ENCODE results near the gene RAB1A. TPM values are rescaled to one million over a fixed set of nuclear protein-coding genes. Genes with fewer than 3 reads are reported as not detected.

The RAB1A gene
- polyA plus RNA-seq, 1 donor (not counting 4 experiments of a cell fraction or from before 2014, with no cell fraction given), result 274 TPM

DNA sequence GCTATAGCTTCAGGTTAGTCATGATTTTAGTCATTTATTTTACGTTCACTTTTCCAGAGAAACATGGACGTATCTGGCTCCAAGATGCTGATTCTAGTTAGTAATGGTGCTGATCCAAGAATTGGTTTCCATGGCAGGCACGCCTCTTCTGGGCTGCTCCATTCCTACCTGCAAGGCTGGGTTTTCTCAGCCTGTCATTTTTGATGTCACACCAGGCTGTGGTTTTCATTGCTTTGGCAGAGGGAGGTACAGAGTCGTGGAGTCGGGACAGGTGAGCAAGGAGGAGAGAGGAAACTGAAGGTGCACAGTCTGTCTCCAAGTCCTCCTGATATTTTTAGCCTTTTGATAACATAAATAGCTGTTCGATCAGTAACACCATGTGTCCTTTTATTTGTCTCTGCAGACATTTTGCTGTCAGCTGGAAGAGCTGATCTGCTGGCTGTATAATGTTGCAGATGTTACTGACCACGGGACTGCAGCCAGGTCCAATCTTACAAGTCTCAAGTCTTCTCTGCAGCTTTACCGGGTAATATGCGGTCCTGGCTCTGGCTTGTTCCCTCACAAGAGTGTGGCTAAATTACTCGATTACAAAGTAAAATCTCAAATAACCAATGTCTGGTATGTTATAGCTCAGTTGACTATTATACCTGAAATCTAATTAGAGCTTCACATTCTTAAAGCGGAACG lies 55.9 kb downstream of the RAB1A start:
- Histone ChIP-seq H3K36me3 (ENCODE audit: control insufficient read depth in 2 of 2, extremely low read depth in 1 of 2, insufficient read depth in 2 of 2, low read length in 2 of 2) (peaks cover 13 to 34% of the 10 kb centered on the region in 2 experiments), H4K20me1 (ENCODE audit: control insufficient read depth, extremely low read depth, insufficient read depth, low read length) (peaks cover 5% of the 10 kb centered on the region), H3K4me1 (ENCODE audit: control insufficient read depth, extremely low read depth, insufficient read depth, low read length) (peaks cover 43% of the 10 kb centered on the region), H3K9me1 (ENCODE audit: control insufficient read depth, extremely low read depth, insufficient read depth, low read length) (peaks cover 4% of the 10 kb centered on the region), H3K9me3 (ENCODE audit: control insufficient read depth, low read depth, low read length) (no peaks in the 10 kb centered on the region), H3K27me3 (ENCODE audit: control insufficient read depth, extremely low read depth, insufficient read depth, low read length) (no peaks in the 10 kb centered on the region), H3K27ac (ENCODE audit: control insufficient read depth, insufficient read depth, low read length) (no peak overlapping the region), H3K4me2 (ENCODE audit: control insufficient read depth, extremely low read depth, insufficient read depth, low read depth, low read length) (no peak overlapping the region), H3K9ac (ENCODE audit: control insufficient read depth, extremely low read depth, insufficient read depth, low read length) (no peak overlapping the region), H3K4me3 (ENCODE audit: control insufficient read depth in 2 of 3, extremely low read depth in 1 of 3, insufficient read depth in 2 of 3, low read depth in 1 of 3, low read length in 3 of 3) (no peak overlapping the region), H3K79me2 (ENCODE audit: control insufficient read depth, insufficient read depth, low read length) (no peaks in the 10 kb centered on the region), H2AFZ (ENCODE audit: control insufficient read depth, low read length) (no peak overlapping the region)
- no peak for TF ChIP-seq EZH2 (IDR thresholded peaks at IDR 0.05; ENCODE audit: low read length)
- TF ChIP-seq, protein P1, sequence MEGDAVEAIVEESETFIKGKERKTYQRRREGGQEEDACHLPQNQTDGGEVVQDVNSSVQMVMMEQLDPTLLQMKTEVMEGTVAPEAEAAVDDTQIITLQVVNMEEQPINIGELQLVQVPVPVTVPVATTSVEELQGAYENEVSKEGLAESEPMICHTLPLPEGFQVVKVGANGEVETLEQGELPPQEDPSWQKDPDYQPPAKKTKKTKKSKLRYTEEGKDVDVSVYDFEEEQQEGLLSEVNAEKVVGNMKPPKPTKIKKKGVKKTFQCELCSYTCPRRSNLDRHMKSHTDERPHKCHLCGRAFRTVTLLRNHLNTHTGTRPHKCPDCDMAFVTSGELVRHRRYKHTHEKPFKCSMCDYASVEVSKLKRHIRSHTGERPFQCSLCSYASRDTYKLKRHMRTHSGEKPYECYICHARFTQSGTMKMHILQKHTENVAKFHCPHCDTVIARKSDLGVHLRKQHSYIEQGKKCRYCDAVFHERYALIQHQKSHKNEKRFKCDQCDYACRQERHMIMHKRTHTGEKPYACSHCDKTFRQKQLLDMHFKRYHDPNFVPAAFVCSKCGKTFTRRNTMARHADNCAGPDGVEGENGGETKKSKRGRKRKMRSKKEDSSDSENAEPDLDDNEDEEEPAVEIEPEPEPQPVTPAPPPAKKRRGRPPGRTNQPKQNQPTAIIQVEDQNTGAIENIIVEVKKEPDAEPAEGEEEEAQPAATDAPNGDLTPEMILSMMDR (optimal IDR thresholded peaks at IDR 0.05 in 1 of 3, IDR thresholded peaks at IDR 0.05 in 1 of 3, conservative IDR thresholded peaks at IDR 0.05 in 1 of 3; ENCODE audit: extremely low read depth in 1 of 3, insufficient read depth in 2 of 3, low read length in 3 of 3), result no peak
- DNase-seq (ENCODE audit: low read depth, low spot score) (no peak), FAIRE-seq (no peak)
- dilution Hi-C loops (cut with MboI; ENCODE audit: extremely low pct_ligation_motif_present, low sequenced_read_pairs), result no loop called here

DNA sequence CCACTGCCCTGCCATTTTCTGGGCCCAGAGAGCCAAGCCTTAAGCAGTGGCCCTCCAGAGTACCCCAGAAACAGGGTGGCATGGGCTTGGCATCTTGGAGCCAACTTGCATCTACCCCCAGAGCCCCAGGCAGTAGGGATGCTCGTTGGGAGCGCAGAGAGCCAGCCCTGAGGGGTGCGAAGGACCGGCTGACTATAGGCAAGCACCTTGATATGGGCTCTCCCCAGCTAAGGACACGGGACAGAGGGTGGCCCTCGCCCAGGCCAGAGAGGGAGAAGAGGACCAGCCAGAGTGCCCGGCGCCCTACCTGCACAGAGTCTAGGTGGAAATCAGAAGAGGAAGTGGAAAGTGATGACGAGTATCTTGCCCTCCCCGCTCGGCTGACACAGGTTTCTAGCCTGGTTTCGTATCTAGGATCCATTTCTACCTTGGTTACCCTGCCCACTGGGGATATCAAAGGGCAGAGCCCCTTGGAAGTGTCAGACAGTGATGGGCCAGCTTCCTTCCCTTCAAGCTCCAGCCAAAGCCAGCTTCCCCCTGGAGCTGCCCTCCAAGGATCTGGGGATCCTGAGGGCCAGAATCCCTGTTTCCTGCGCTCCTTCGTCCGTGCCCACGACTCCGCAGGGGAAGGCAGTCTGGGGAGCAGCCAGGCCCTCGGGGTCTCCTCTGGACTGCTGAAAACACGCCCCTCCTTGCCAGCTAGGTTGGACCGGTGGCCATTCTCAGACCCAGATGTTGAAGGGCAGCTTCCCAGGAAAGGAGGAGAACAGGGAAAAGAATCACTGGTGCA lies 57.5 kb downstream of the RAB1A start:
- Histone ChIP-seq H3K4me2 (ENCODE audit: control insufficient read depth, extremely low read depth, insufficient read depth, low read depth, low read length) (no peak overlapping the region), H3K9me3 (ENCODE audit: control insufficient read depth, low read depth, low read length) (no peaks in the 10 kb centered on the region), H3K79me2 (ENCODE audit: control insufficient read depth, insufficient read depth, low read length) (no peaks in the 10 kb centered on the region), H3K27ac (ENCODE audit: control insufficient read depth, insufficient read depth, low read length) (no peak overlapping the region), H3K9me1 (ENCODE audit: control insufficient read depth, extremely low read depth, insufficient read depth, low read length) (peaks cover 4% of the 10 kb centered on the region), H3K4me3 (ENCODE audit: control insufficient read depth in 2 of 3, extremely low read depth in 1 of 3, insufficient read depth in 2 of 3, low read depth in 1 of 3, low read length in 3 of 3) (no peak overlapping the region), H3K4me1 (ENCODE audit: control insufficient read depth, extremely low read depth, insufficient read depth, low read length) (peaks cover 54% of the 10 kb centered on the region), H3K27me3 (ENCODE audit: control insufficient read depth, extremely low read depth, insufficient read depth, low read length) (no peaks in the 10 kb centered on the region), H3K36me3 (ENCODE audit: control insufficient read depth in 2 of 2, extremely low read depth in 1 of 2, insufficient read depth in 2 of 2, low read length in 2 of 2) (peaks cover 7 to 22% of the 10 kb centered on the region in 2 experiments), H2AFZ (ENCODE audit: control insufficient read depth, low read length) (no peak overlapping the region), H4K20me1 (ENCODE audit: control insufficient read depth, extremely low read depth, insufficient read depth, low read length) (peaks cover 5% of the 10 kb centered on the region), H3K9ac (ENCODE audit: control insufficient read depth, extremely low read depth, insufficient read depth, low read length) (no peak overlapping the region)
- dilution Hi-C loops (cut with MboI; ENCODE audit: extremely low pct_ligation_motif_present, low sequenced_read_pairs), result no loop called here
- FAIRE-seq, result no peak
- TF ChIP-seq EZH2 (IDR thresholded peaks at IDR 0.05; ENCODE audit: low read length), result no peak
- TF ChIP-seq, protein P1 (optimal IDR thresholded peaks at IDR 0.05 in 1 of 3, IDR thresholded peaks at IDR 0.05 in 1 of 3, conservative IDR thresholded peaks at IDR 0.05 in 1 of 3; ENCODE audit: extremely low read depth in 1 of 3, insufficient read depth in 2 of 3, low read length in 3 of 3), result no peak
- DNase-seq (ENCODE audit: low read depth, low spot score), result no peak
